ENCODE data around the gene SNAP23. TPM values are rescaled to one million over a fixed set of nuclear protein-coding genes. Genes with fewer than 3 reads are reported as not detected.

The SNAP23 gene
- total RNA-seq, 1 donor from 2014 or later: 23.8 TPM

GRCh38 chr15:42491539-42492225, 3.8 kb upstream of the SNAP23 start:
- peak; percentile 6 for ATAC-seq

GRCh38 chr15:42493679-42494078, 1.8 kb upstream of the SNAP23 start:
- intact Hi-C loops (cut with micrococcal nuclease): no loop called here
- DNase-seq (no peak), ATAC-seq (no peak)

More at GRCh38 chr15:42491539-42492225, 3.8 kb upstream of the SNAP23 start:
- DNase-seq: no peak
- intact Hi-C loops (cut with micrococcal nuclease): no loop called here

GRCh38 chr15:42494998-42495360, 455 bp upstream of the SNAP23 start:
- no peak for DNase-seq
- intact Hi-C loops (cut with micrococcal nuclease): no loop called here
- peak; percentile 41 for ATAC-seq

- ATAC-seq (no peak), DNase-seq (no peak)
- intact Hi-C loops (cut with micrococcal nuclease): no loop called here
These were observed 3.0 kb downstream of the SNAP23 start for GRCh38 chr15:42498212-42499068.

- intact Hi-C loops (cut with micrococcal nuclease): no loop called here
These were observed 4.6 kb downstream of the SNAP23 start for GRCh38 chr15:42499858-42500609.

GRCh38 chr15:42502477-42502876, 7.0 kb downstream of the SNAP23 start:
- intact Hi-C loops (cut with micrococcal nuclease): no loop called here
- DNase-seq (no peak), ATAC-seq (no peak)

More at GRCh38 chr15:42499858-42500609, 4.6 kb downstream of the SNAP23 start:
- no peak for DNase-seq
- no peak for ATAC-seq

GRCh38 chr15:42503825-42504224, 8.4 kb downstream of the SNAP23 start:
- DNase-seq: no peak
- intact Hi-C loops (cut with micrococcal nuclease): no loop called here
- no peak for ATAC-seq

GRCh38 chr15:42504631-42505030, 9.2 kb downstream of the SNAP23 start:
- DNase-seq: no peak
- no peak for ATAC-seq
- intact Hi-C loops (cut with micrococcal nuclease): no loop called here

GRCh38 chr15:42507514-42507913, 12.1 kb downstream of the SNAP23 start:
- DNase-seq: no peak
- no peak for ATAC-seq
- intact Hi-C loops (cut with micrococcal nuclease): no loop called here

- peak; percentile 18 for DNase-seq
- peak; percentile 78 for ATAC-seq
- intact Hi-C loops (cut with micrococcal nuclease): no loop called here
These were observed 12.8 kb downstream of the SNAP23 start for GRCh38 chr15:42508263-42508690.

- ATAC-seq (no peak), DNase-seq (no peak)
- intact Hi-C loops (cut with micrococcal nuclease): no loop called here
These were observed 15.0 kb downstream of the SNAP23 start for GRCh38 chr15:42510258-42511006.

- ATAC-seq (peak; percentile 48), DNase-seq (no peak)
- intact Hi-C loops (cut with micrococcal nuclease): no loop called here
These were observed 15.6 kb downstream of the SNAP23 start for GRCh38 chr15:42511007-42511391.

- DNase-seq (no peak), ATAC-seq (no peak)
- intact Hi-C loops (cut with micrococcal nuclease): no loop called here
These were observed 27.9 kb downstream of the SNAP23 start for GRCh38 chr15:42523331-42523730.

- intact Hi-C loops (cut with micrococcal nuclease): no loop called here
These were observed 33.5 kb downstream of the SNAP23 start for GRCh38 chr15:42528970-42529369.

GRCh38 chr15:42533246-42533645, 37.8 kb downstream of the SNAP23 start:
- intact Hi-C loops (cut with micrococcal nuclease): no loop called here
- DNase-seq (no peak), ATAC-seq (no peak)

More at GRCh38 chr15:42528970-42529369, 33.5 kb downstream of the SNAP23 start:
- ATAC-seq (no peak), DNase-seq (no peak)

- no peak for ATAC-seq
- intact Hi-C loops (cut with micrococcal nuclease): loop anchor here (10.0 kb wide), 1 partner anchor 100 kb away; no protein-coding TSS in a partner anchor
These were observed 49.6 kb downstream of the SNAP23 start for GRCh38 chr15:42544853-42545629.

GRCh38 chr15:42547918-42548248, 52.4 kb downstream of the SNAP23 start:
- no peak for DNase-seq
- peak; percentile 4 for ATAC-seq
- intact Hi-C loops (cut with micrococcal nuclease): loop anchor here (10.0 kb wide), 1 partner anchor 97 kb away; no protein-coding TSS in a partner anchor

More at GRCh38 chr15:42544853-42545629, 49.6 kb downstream of the SNAP23 start:
- no peak for DNase-seq

Data from left ventricle myocardium superior (tissue), 1 donor.